ENCODE results near the gene LRRC27. TPM values are rescaled to one million over a fixed set of nuclear protein-coding genes. Genes with fewer than 3 reads are reported as not detected.

The LRRC27 gene
- total RNA-seq, 2 donors from 2014 or later: 4.8 to 5.3 TPM

DNA sequence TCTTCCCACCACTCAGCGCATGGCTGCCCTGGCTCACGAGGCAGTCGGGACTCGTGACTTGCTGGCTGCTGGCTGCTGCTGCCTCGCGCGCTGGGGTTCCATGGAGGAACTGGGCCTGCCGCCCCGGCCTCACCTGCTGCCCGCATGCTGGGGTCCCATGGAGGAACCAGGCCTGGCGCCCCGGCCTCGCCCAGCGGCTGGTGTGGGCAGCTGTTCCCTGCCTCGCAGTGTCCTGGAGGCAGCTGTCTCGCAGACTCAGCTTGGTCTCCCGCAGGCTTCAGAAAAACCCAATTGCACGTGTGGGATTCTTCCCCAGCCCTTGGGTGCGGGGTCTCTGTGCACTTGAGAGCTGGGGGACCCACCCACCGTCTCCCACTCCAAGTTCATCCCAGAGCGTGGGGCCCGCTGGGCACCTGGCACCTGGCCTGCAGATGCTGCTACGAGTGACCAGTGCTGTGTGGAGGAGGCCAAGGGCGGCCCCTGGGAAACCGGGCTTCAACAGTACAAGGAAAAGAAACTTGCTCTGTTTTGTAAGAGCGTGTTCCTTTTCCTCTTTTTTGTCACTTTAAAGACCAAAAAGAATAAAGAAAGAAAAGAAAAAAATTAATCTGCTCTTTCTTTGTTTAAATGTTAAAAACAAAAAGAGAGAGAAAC, 85.4 kb downstream of the LRRC27 start:
- Mint-ChIP-seq H3K27ac (no peak overlapping the region), H3K9me3 (no peaks in the 10 kb centered on the region), H3K27me3 (ENCODE audit: low read depth) (no peaks in the 10 kb centered on the region), H3K4me1 (ENCODE audit: low read depth) (peaks cover 4% of the 10 kb centered on the region), H3K36me3 (ENCODE audit: insufficient read depth in 2 of 2) (no peaks in the 10 kb centered on the region), H3K4me3 (no peak overlapping the region)
- DNase-seq (no peak), ATAC-seq (replicated peaks in 1 of 2) (no peak)

DNA sequence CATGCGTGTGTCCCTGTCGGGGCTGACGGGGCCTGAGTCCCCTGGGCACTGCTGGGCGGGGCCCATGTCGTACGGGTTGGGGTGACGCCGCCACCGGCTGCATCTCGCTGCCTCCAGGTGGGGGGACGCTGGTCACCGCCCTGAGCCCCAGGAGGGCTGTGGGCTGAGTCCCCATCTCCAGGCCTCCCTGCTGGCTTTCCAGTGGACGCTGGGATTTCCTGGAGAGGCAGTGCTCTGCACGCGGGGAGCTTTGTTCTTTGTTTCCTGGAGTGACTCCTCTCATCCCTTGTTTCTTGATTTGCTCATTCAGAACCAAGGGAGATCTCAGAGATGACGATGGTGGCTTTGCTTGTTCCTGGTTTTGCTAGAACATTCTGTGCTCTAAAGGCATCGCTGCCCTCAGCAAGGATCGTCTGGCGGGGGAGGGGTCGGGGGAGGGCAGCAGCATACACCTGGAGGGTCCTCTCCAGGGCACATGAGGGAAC, 86.0 kb downstream of the LRRC27 start:
- Mint-ChIP-seq H3K36me3 (ENCODE audit: insufficient read depth in 2 of 2) (no peaks in the 10 kb centered on the region), H3K27me3 (ENCODE audit: low read depth) (no peaks in the 10 kb centered on the region), H3K27ac (no peak overlapping the region), H3K4me3 (no peak overlapping the region), H3K9me3 (no peaks in the 10 kb centered on the region), H3K4me1 (ENCODE audit: low read depth) (peaks cover 8% of the 10 kb centered on the region)
- no peak for DNase-seq
- ATAC-seq (replicated peaks in 1 of 2): no peak

DNA sequence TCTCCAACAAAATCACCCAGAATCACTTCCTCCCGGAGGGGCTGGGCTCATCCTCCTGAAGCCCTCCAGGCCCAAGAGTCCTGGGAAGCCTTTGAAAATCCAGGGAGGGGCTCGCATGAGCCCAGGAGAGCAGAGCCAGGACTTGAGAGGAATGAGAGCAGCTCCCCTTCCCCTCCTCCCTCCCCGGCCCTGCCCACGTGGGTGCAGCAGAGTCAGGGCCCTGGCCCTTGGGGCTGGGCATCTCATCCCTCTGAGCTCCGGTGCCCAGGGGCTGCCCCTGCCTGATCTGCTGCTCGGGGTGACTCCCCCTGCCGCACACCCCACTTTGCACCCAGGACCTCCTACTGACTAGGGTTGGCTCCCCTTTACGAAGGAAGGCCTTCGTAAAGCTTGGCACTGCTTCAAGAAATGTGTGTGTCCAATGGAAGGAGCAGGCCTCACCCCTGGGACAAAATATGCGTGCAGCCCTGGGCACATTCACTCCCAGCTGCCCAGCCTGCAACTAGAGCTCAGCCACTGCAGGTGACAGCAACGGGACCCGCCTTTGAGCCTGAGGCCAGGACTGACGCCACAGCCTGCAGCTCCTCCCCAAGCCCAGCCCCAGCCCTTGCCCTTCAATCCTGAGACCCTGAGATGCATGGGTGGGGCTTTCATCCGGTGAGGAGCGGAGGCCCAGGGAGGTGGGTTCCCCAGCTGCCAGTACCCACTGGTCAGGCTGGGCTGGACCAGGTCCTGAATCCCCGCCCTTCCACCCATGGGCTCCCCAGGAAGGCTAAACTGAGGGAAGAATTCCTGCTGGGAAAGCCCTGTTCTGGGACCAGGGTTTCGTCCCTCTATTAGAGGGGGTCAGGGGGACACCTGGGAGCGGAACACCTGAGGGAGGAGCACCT, 86.8 kb downstream of the LRRC27 start:
- no peaks in the 10 kb centered on the region for H3K36me3 Mint-ChIP-seq (ENCODE audit: insufficient read depth in 2 of 2)
- H3K27me3 Mint-ChIP-seq (ENCODE audit: low read depth): no peaks in the 10 kb centered on the region
- DNase-seq (no peak), ATAC-seq (replicated peaks in 1 of 2) (no peak)
- H3K4me1 Mint-ChIP-seq (ENCODE audit: low read depth): peaks cover 12% of the 10 kb centered on the region
- H3K9me3 Mint-ChIP-seq: no peaks in the 10 kb centered on the region
- H3K27ac Mint-ChIP-seq: no peak overlapping the region
- no peak overlapping the region for H3K4me3 Mint-ChIP-seq

DNA sequence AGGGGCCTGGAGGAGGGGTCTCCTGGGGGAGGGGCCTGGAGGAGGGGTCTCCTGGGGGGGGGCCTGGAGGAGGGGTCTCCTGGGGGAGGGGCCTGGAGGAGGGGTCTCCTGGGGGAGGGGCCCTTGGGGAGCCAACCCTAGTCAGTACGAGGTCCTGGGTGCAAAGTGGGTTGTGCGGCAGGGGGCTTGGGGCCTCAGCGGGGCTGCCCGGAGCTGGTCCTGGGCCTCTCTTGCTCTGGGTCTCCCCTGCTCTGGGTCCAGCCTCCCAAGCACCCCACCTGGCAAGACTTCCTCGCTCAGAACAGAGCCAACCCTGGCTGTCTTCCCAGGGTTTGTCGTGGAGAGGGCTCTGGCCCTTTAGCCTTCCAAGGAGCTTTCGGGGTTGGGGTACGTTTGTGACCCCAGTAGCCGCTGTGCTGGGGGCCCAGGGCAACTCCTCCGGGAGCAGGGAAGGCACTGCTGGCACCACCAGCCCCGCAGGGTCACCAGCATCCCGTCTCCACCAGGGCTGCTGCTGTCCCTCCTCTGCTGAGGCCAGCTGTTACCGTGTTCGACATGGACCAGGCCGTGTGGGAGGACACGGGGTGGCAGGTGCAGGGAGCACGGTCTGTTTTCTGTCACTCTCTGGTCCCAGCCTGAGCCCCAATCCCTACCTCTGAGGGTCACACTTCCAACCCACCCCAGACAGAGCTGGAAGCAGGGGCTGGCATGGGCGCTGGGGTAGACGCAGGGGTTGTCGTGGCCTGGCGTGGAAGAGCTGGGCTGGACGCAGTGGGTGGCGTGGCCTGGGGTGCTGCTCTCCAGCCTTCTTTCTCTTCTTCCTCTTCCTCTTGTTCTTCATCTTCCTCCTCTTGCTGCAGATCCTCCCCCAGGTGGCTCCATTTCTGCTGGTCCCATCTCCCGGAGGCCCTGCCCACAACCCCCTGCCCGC, 87.8 kb downstream of the LRRC27 start:
- Mint-ChIP-seq H3K4me1 (ENCODE audit: low read depth) (peaks cover 12% of the 10 kb centered on the region), H3K36me3 (ENCODE audit: insufficient read depth in 2 of 2) (no peaks in the 10 kb centered on the region), H3K4me3 (no peak overlapping the region), H3K9me3 (no peaks in the 10 kb centered on the region), H3K27me3 (ENCODE audit: low read depth) (no peaks in the 10 kb centered on the region), H3K27ac (no peak overlapping the region)
- ATAC-seq (replicated peaks in 1 of 2) (no peak), DNase-seq (no peak)

GRCh38 chr10:132420469-132420980, 88.5 kb downstream of the LRRC27 start:
- H3K36me3 Mint-ChIP-seq (ENCODE audit: insufficient read depth in 2 of 2): no peaks in the 10 kb centered on the region
- H3K4me3 Mint-ChIP-seq: no peak overlapping the region
- ATAC-seq (replicated peaks in 1 of 2) (no peak), DNase-seq (no peak)
- peaks cover 8% of the 10 kb centered on the region for H3K4me1 Mint-ChIP-seq (ENCODE audit: low read depth)
- no peaks in the 10 kb centered on the region for H3K27me3 Mint-ChIP-seq (ENCODE audit: low read depth)
- H3K9me3 Mint-ChIP-seq: no peaks in the 10 kb centered on the region
- H3K27ac Mint-ChIP-seq: no peak overlapping the region

GRCh38 chr10:132420981-132421846, 89.2 kb downstream of the LRRC27 start:
- H3K27me3 Mint-ChIP-seq (ENCODE audit: low read depth): no peaks in the 10 kb centered on the region
- peak; percentile 25 to 33 for DNase-seq
- H3K27ac Mint-ChIP-seq: peak overlapping the region; percentile 38

DNA sequence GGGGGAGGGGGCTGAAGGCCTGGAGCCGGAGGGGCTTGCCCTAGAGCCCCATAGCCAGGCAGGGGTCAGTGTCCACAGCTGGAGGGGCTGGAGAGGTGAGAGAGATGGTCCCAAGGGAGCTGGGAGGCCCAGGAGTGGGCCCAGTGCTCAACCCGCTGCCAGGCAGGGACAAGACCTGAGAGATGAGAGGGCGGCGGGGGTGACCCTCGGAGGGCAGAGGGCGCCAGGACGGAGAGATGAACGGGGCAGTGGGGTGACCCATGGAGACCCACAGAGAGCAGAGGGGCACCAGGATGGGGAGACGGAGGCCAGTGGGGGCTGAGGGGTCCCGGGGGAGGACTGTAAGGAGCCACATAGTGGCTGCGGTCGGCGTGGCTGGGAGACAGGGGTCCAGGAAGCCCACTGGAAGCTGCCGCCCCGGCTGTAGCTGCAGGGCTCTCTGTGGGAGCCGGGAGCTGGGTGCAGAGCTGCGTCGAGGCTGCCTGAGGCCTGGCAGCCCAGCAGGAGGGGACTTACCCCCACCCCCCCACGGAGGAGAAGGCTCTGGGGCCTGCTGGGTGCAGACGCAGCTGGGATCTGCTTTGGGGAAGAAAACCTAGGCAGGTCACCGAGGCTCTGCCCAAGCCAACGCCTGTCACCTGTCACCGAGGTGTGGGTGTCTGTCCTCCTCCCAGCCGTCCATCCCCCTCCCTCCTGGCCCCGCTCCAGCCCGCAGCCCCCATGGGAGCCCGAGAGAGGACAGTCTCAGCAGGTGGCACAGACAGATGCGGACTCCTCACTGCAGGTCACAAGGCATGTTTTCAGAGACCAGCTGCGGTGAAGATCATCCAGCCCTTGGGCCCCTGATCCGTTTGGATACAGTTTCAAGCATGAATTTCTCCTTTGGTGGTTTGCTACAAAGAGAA, 90.1 kb downstream of the LRRC27 start:
- H3K36me3 Mint-ChIP-seq (ENCODE audit: insufficient read depth in 2 of 2): no peaks in the 10 kb centered on the region
- H3K27ac Mint-ChIP-seq: peak overlapping the region; percentile 38
- H3K4me1 Mint-ChIP-seq (ENCODE audit: low read depth): peaks cover 8% of the 10 kb centered on the region
- H3K4me3 Mint-ChIP-seq: peak overlapping the region; percentile 22 to 67
- no peaks in the 10 kb centered on the region for H3K9me3 Mint-ChIP-seq
- no peaks in the 10 kb centered on the region for H3K27me3 Mint-ChIP-seq (ENCODE audit: low read depth)
- DNase-seq (no peak), ATAC-seq (replicated peaks in 1 of 2) (no peak)

More at GRCh38 chr10:132420981-132421846, 89.2 kb downstream of the LRRC27 start:
- Mint-ChIP-seq H3K9me3 (no peaks in the 10 kb centered on the region), H3K4me3 (peak overlapping the region; percentile 22 to 67), H3K36me3 (ENCODE audit: insufficient read depth in 2 of 2) (no peaks in the 10 kb centered on the region), H3K4me1 (ENCODE audit: low read depth) (peaks cover 8% of the 10 kb centered on the region)
- ATAC-seq (replicated peaks in 1 of 2): peak; percentile 55 to 67

- Mint-ChIP-seq H3K4me3 (peak overlapping the region in 1 of 2 donors; percentile 20), H3K4me1 (ENCODE audit: low read depth) (peaks cover 8% of the 10 kb centered on the region), H3K27ac (no peak overlapping the region), H3K36me3 (ENCODE audit: insufficient read depth in 2 of 2) (no peaks in the 10 kb centered on the region), H3K9me3 (no peaks in the 10 kb centered on the region), H3K27me3 (ENCODE audit: low read depth) (no peaks in the 10 kb centered on the region)
- ATAC-seq (replicated peaks in 1 of 2) (peak; percentile 30 to 43), DNase-seq (no peak)
Measured at GRCh38 chr10:132422903-132423825, 91.2 kb downstream of the LRRC27 start.

GRCh38 chr10:132423966-132424861, 92.2 kb downstream of the LRRC27 start:
- ATAC-seq (replicated peaks in 1 of 2): no peak
- no peaks in the 10 kb centered on the region for H3K9me3 Mint-ChIP-seq
- no peak overlapping the region for H3K27ac Mint-ChIP-seq

More at GRCh38 chr10:132423966-132424861, 92.2 kb downstream of the LRRC27 start:
- Mint-ChIP-seq H3K27me3 (ENCODE audit: low read depth) (no peaks in the 10 kb centered on the region), H3K4me3 (no peak overlapping the region), H3K4me1 (ENCODE audit: low read depth) (peaks cover 8% of the 10 kb centered on the region), H3K36me3 (ENCODE audit: insufficient read depth in 2 of 2) (no peaks in the 10 kb centered on the region)
- DNase-seq: no peak

All from activated T-cell treated with anti-CD3 and anti-CD28 coated beads, Interleukin-2, amount 50 U/mL, for 72 hours (primary cell).